K562 (cell line): ENCODE data around the gene APBB2. TPM values are rescaled to one million over a fixed set of nuclear protein-coding genes. Genes with fewer than 3 reads are reported as not detected.
A peak's percentile ranks its signal among the peaks of the same experiment; 100 is the strongest.

ENCODE experiments used
- ATAC-seq: fragments of 200-7000 bp; cut with Tn5 transposase; 3 replicates; pipeline ENCODE4 v1.9.1; 2020; ENCODE audit warnings: moderate library complexity
- BruUV-seq: library from RNA; stranded (reverse); fragments of 400-500 nt; replicated peaks from 2 replicates; lab custom pipeline; 2021; lab: Mats Ljungman, UMichigan
- CTCF ChIA-PET: fragments of 300-600 bp; formaldehyde crosslinking; extraction: SDS; loops from one replicate; lab custom pipeline; 2021; ENCODE audit warnings: low intra/inter-chr PET ratio; lab: Yijun Ruan, JAX
- POLR2A ChIA-PET: fragments of 300-600, 350-650 bp; sonication (Branson Sonifier 250); formaldehyde crosslinking; extraction: SDS; loops from one replicate; lab custom pipeline; 2021; ENCODE audit warnings: antibody characterized with exemption, inconsistent platforms; lab: Yijun Ruan, JAX
- DNase-seq, 4 experiments: peaks; one replicate each; pipeline versions ENCODE4 v3.0.0 to v3.0.0-alpha.2; 2011 to 2018; ENCODE audit warnings: low spot score in 3 of 4, mixed read lengths in 3 of 4; ENCODE audit errors: extremely low read depth in 1 of 4
- FAIRE-seq: peaks from 2 replicates; lab custom pipeline; 2011; peaks lifted over from hg19 to GRCh38; lab: Jason Lieb, UNC
- H2AFZ ChIP-seq: 2 replicates; pipeline ENCODE4 v1.6.0; 2011; ENCODE audit warnings: low read depth, low read length, control low read depth, inconsistent platforms
- H3K27ac ChIP-seq: fragments of 200-600 bp; 3 replicates; pipeline ENCODE4 v1.8.0; 2011; ENCODE audit warnings: low read depth, mild to moderate bottlenecking, control low read depth, inconsistent platforms, low read length, moderate library complexity, mixed read lengths; ENCODE audit errors: extremely low read depth
- H3K27me3 ChIP-seq, 2 experiments: fragments of 300-600 bp in 1 of 2; 2 replicates in 1 of 2; 3 replicates in 1 of 2; pipeline versions ENCODE4 v1.6.0 to v1.8.0; 2011; ENCODE audit warnings: inconsistent platforms in 2 of 2, low read length in 2 of 2, mild to moderate bottlenecking in 1 of 2, mixed read lengths in 1 of 2, moderate library complexity in 1 of 2; ENCODE audit not compliant: control insufficient read depth in 2 of 2, insufficient read depth in 2 of 2
- H3K36me3 ChIP-seq: fragments of 300-600 bp; 3 replicates; pipeline ENCODE4 v1.8.0; 2011; ENCODE audit warnings: mild to moderate bottlenecking, low read length, inconsistent platforms; ENCODE audit not compliant: control insufficient read depth, insufficient read depth
- H3K4me1 ChIP-seq, 2 experiments: fragments of 200-600 bp in 1 of 2; replicated peaks in 1 of 2; 2 replicates in 1 of 2; 3 replicates in 1 of 2; pipeline versions ENCODE4 v1.5.1 to v1.8.0; 2011; ENCODE audit warnings: inconsistent platforms in 2 of 2, low read length in 2 of 2, mild to moderate bottlenecking in 1 of 2, mixed read lengths in 1 of 2, moderate library complexity in 1 of 2; ENCODE audit not compliant: control insufficient read depth in 2 of 2, insufficient read depth in 2 of 2
- H3K4me2 ChIP-seq: 2 replicates; pipeline ENCODE4 v1.6.1; 2011; ENCODE audit warnings: low read length, control low read depth, inconsistent platforms, mixed read lengths; ENCODE audit not compliant: insufficient read depth
- H3K4me3 ChIP-seq: fragments of 200-600 bp; sonication (generic), shearing (Covaris generic); 2 replicates; pipeline ENCODE4 v1.5.1; 2016; ENCODE audit warnings: control low read depth, inconsistent platforms
- H3K79me2 ChIP-seq: fragments of 200-600 bp; 3 replicates; pipeline ENCODE4 v1.8.0; 2011; ENCODE audit warnings: low read length, inconsistent platforms; ENCODE audit not compliant: control insufficient read depth, insufficient read depth
- H3K9ac ChIP-seq, 2 experiments: 2 replicates each; pipeline versions ENCODE4 v1.6.0 to v1.6.1; 2011; ENCODE audit warnings: low read depth in 2 of 2, low read length in 2 of 2, control low read depth in 1 of 2, inconsistent platforms in 1 of 2, mild to moderate bottlenecking in 1 of 2, mixed read lengths in 1 of 2; ENCODE audit not compliant: insufficient read depth in 1 of 2
- H3K9me1 ChIP-seq: one replicate; pipeline ENCODE4 v1.6.0; 2011; ENCODE audit warnings: inconsistent platforms, mild to moderate bottlenecking, low read length, moderate library complexity; ENCODE audit not compliant: control insufficient read depth, insufficient read depth
- H3K9me3 ChIP-seq: replicated peaks from 2 replicates; pipeline ENCODE4 v1.5.1; 2011; ENCODE audit warnings: low read depth, low read length, inconsistent platforms; ENCODE audit not compliant: control insufficient read depth, insufficient read depth
- H4K20me1 ChIP-seq: replicated peaks from 2 replicates; pipeline ENCODE4 v1.6.1; 2011; ENCODE audit warnings: low read length, inconsistent platforms, mixed read lengths; ENCODE audit not compliant: control insufficient read depth, insufficient read depth
- NFIC ChIP-seq: fragments of 450-650 bp; IDR thresholded peaks from 2 replicates; pipeline ENCODE4 v1.6.1; 2017; ENCODE audit warnings: mild to moderate bottlenecking, inconsistent platforms
- RAD21 ChIP-seq, 2 experiments: fragments of 250-450 bp in 1 of 2; fragments of 450-650 bp in 1 of 2; sonication (Bioruptor Pico) in 1 of 2; formaldehyde crosslinking in 1 of 2; IDR thresholded peaks in 1 of 2; conservative IDR thresholded peaks in 1 of 2; 2 replicates each; pipeline versions ENCODE4 v1.4.0 to v1.8.0; 2020 to 2022; ENCODE audit warnings: mild to moderate bottlenecking in 2 of 2, moderate library complexity in 1 of 2
- RB1 ChIP-seq: fragments of 450-650 bp; IDR thresholded peaks from 2 replicates; pipeline ENCODE4 v1.6.1; 2017; ENCODE audit warnings: low read depth, mild to moderate bottlenecking
- SMC3 ChIP-seq: conservative IDR thresholded peaks from 2 replicates; pipeline ENCODE4 v1.6.1; 2011; ENCODE audit warnings: low read depth, low read length, improper control_type of control experiment; ENCODE audit not compliant: insufficient read depth
- XRCC5 ChIP-seq: fragments of 200-400 bp; formaldehyde crosslinking; IDR thresholded peaks from 2 replicates; pipeline ENCODE4 v1.6.1; 2017; ENCODE audit warnings: low read depth, mild to moderate bottlenecking, low read length
- ZC3H11A ChIP-seq: IDR thresholded peaks from 2 replicates; pipeline ENCODE4 v1.6.1; 2012; ENCODE audit warnings: low read depth, low read length, improper control_type of control experiment
- ZFP36 ChIP-seq: fragments of 150-350 bp; IDR thresholded peaks from 2 replicates; pipeline ENCODE4 v1.6.1; 2018; ENCODE audit warnings: low read length, low read depth; ENCODE audit not compliant: partially characterized antibody
- WGBS: fragments of 100-300 bp; shearing (Covaris generic); methylation state at CpG from one replicate; pipeline ENCODE4 v1.1.6; 2016; ENCODE audit warnings: low coverage, mixed read lengths; ENCODE audit not compliant: insufficient coverage; ENCODE audit errors: missing lambda C conversion rate; 5-methylcytosine and 5-hydroxymethylcytosine counted together
- in situ Hi-C: fragments of 300-500 bp; cut with MboI; formaldehyde crosslinking; loops from 4 replicates; pipeline ENCODE4 v1.15.0; 2018; ENCODE audit warnings: inconsistent platforms, mixed read lengths
- intact Hi-C: fragments of 100-400 bp; cut with micrococcal nuclease; formaldehyde crosslinking; loops from 2 replicates; pipeline ENCODE4 v1.14.2; 2022
- polyA plus RNA-seq, 8 experiments: library from polyadenylated mRNA; depleted of rRNA in 4 of 8; stranded (reverse) in 5 of 8; unstranded in 3 of 8; fragments of >200 nt; fragmentation: Nextera tagmentation in 2 of 8; fragmentation: Illumina TruSeq in 1 of 8; extraction: Ambion mirVana in 2 of 8; extraction: Trizol in 1 of 8; gene quantifications; 2 replicates each; pipeline versions ENCODE4 v1.2.1 to v1.2.3, GENCODE V29; 2011 to 2014; ENCODE audit warnings: inconsistent platforms in 1 of 8, missing spikeins in 1 of 8
- total RNA-seq, 7 experiments: library from RNA; depleted of rRNA in 6 of 7; stranded (reverse); fragments of >200 nt in 6 of 7; fragmentation: Illumina TruSeq in 2 of 7; extraction: Trizol in 2 of 7; gene quantifications; 2 replicates each; pipeline versions ENCODE4 v1.2.1 to v1.2.3, GENCODE V29; 2011 to 2021; ENCODE audit warnings: low replicate concordance in 1 of 7
- TF ChIP-seq, protein P1 (sequence below), 2 experiments: fragments of 450-650 bp; formaldehyde crosslinking in 1 of 2; IDR thresholded peaks; 2 replicates each; pipeline versions ENCODE4 v1.4.0 to v1.6.1; 2014 to 2020; ENCODE audit warnings: mild to moderate bottlenecking in 2 of 2, borderline replicate concordance in 1 of 2, low read depth in 1 of 2
- TF ChIP-seq, protein P2 (sequence below): fragments of 450-650 bp; conservative IDR thresholded peaks from 2 replicates; pipeline ENCODE4 v1.6.1; 2016; ENCODE audit warnings: missing genetic modification characterization, low read depth, mild to moderate bottlenecking, missing compliant biosample characterization, moderate library complexity

Gene APBB2
- total and polyA plus RNA-seq, 9 of the 15 experiments (the other 6 are each of a cell fraction or from before 2014, with no cell fraction given), result 0.08 to 2.1 (median 1.4) TPM

DNA sequence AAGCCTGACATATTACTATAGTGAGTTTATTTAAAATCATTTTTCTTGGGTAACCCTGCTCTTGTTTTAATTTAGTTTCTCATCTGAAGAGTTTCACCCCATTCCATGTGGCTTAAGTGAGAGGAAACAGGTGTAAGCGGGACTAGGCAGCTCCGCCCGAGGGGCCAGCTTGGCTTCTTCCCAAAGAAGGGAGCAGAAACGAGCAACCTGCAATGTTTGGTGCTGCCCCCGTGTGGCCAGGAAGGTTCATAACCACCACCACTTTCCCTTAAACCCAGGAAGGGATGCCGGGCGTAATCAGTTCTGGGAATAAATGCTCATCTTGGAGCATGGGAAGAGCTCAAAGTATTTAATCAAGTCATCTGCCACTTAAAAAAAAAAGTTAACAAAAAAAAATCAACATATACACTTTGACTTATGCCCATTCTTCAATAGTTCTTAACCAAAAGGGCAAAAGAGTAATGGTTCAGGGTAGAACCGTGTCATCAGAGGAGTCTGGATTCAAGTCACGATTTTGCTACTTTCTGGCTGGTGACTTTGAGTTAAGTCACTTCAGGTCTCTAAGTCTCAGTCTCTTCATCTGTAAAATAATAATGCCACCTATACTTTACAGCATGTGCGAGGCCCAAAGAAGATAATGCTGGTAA is 316.7 kb downstream of the APBB2 start:
- CTCF ChIA-PET, result interaction anchor here (1.2 kb wide), 1 partner anchor 161 kb away, joined by 3 read pairs; no protein-coding TSS in a partner anchor
- Histone ChIP-seq H3K4me3 (no peak overlapping the region), H3K27me3 (peaks cover 9 to 21% of the 10 kb centered on the region in 2 experiments; a peak in 4 of 5 replicates), H4K20me1 (no peaks in the 10 kb centered on the region), H3K36me3 (no peaks in the 10 kb centered on the region), H3K4me1 (no peaks in the 10 kb centered on the region), H2AFZ (peak overlapping the region; percentile 71), H3K9me3 (no peaks in the 10 kb centered on the region), H3K27ac (no peak overlapping the region), H3K9ac (no peak overlapping the region), H3K79me2 (no peaks in the 10 kb centered on the region), H3K9me1 (no peaks in the 10 kb centered on the region), H3K4me2 (peak overlapping the region; percentile 52)
- peak; percentile 96 for ATAC-seq
- DNase-seq, result peak; percentile 73 to 82 (median 77)
- FAIRE-seq, result peak; percentile 91
- intact Hi-C loops (loop anchor here (5.0 kb wide), 1 partner anchor 160 kb away; no protein-coding TSS in a partner anchor), in situ Hi-C loops (no loop called here)
- no TSS peak for BruUV-seq
- POLR2A ChIA-PET, result no interaction called here
- 4% methylated on average over 10 of the region's 10 CpGs for WGBS
- TF ChIP-seq ZC3H11A, result no peak
- TF ChIP-seq, protein P1, sequence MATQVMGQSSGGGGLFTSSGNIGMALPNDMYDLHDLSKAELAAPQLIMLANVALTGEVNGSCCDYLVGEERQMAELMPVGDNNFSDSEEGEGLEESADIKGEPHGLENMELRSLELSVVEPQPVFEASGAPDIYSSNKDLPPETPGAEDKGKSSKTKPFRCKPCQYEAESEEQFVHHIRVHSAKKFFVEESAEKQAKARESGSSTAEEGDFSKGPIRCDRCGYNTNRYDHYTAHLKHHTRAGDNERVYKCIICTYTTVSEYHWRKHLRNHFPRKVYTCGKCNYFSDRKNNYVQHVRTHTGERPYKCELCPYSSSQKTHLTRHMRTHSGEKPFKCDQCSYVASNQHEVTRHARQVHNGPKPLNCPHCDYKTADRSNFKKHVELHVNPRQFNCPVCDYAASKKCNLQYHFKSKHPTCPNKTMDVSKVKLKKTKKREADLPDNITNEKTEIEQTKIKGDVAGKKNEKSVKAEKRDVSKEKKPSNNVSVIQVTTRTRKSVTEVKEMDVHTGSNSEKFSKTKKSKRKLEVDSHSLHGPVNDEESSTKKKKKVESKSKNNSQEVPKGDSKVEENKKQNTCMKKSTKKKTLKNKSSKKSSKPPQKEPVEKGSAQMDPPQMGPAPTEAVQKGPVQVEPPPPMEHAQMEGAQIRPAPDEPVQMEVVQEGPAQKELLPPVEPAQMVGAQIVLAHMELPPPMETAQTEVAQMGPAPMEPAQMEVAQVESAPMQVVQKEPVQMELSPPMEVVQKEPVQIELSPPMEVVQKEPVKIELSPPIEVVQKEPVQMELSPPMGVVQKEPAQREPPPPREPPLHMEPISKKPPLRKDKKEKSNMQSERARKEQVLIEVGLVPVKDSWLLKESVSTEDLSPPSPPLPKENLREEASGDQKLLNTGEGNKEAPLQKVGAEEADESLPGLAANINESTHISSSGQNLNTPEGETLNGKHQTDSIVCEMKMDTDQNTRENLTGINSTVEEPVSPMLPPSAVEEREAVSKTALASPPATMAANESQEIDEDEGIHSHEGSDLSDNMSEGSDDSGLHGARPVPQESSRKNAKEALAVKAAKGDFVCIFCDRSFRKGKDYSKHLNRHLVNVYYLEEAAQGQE (IDR thresholded peaks at IDR 0.05; ENCODE audit: borderline replicate concordance), result peak; percentile 32; the same call in 1 of the 2 replicates
- TF ChIP-seq, protein P1 (CRISPR knock-in tag; IDR thresholded peaks at IDR 0.05; ENCODE audit: low read depth), result no peak
- TF ChIP-seq, protein P2, sequence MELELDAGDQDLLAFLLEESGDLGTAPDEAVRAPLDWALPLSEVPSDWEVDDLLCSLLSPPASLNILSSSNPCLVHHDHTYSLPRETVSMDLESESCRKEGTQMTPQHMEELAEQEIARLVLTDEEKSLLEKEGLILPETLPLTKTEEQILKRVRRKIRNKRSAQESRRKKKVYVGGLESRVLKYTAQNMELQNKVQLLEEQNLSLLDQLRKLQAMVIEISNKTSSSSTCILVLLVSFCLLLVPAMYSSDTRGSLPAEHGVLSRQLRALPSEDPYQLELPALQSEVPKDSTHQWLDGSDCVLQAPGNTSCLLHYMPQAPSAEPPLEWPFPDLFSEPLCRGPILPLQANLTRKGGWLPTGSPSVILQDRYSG (tag), result no peak
- TF ChIP-seq SMC3, result 0 out of 2 replicates have a peak, but pooled peaks have one; percentile 18
- 0 out of 2 replicates have a peak, but pooled peaks have one; percentile 21 for TF ChIP-seq XRCC5
- TF ChIP-seq ZFP36, result peak; percentile 18
- TF ChIP-seq NFIC, result peak; percentile 84
- peak; percentile 45 to 60 for TF ChIP-seq RAD21 (CRISPR knock-in tag; conservative IDR thresholded peaks at IDR 0.05 in 1 of 2, IDR thresholded peaks at IDR 0.05 in 1 of 2)
- TF ChIP-seq RB1, result 0 out of 2 replicates have a peak, but pooled peaks have one; percentile 12
